ENCODE measurements around the gene TLR6. TPM values are rescaled to one million over a fixed set of nuclear protein-coding genes. Genes with fewer than 3 reads are reported as not detected.

Gene TLR6
- total and polyA plus RNA-seq, 2 experiments from 2014 or later = 0.12 TPM; not detected in 1

Other genes starting within 250 kb of the TLR6 start
- gene KLF3, start 192.6 kb downstream of the TLR6 start, total RNA-seq = 12.1 and 14.9 TPM in 2 replicates
- gene KLF3, start 192.6 kb downstream of the TLR6 start, polyA plus RNA-seq = 11.5 and 24.7 TPM in 2 replicates
- not detected in 2 replicates for gene TLR10, start 73.8 kb downstream of the TLR6 start, total RNA-seq
- gene TLR10, start 73.8 kb downstream of the TLR6 start, polyA plus RNA-seq = 0.06 TPM in 1 of 2 replicates, not detected in the other
- 0.07 and 0.30 TPM in 2 replicates for gene TLR1, start 52.0 kb downstream of the TLR6 start, total RNA-seq
- gene TLR1, start 52.0 kb downstream of the TLR6 start, polyA plus RNA-seq = 1.2 TPM in 1 of 2 replicates, not detected in the other
- 39.9 and 46.8 TPM in 2 replicates for gene FAM114A1, start 11.0 kb upstream of the TLR6 start, total RNA-seq
- gene FAM114A1, start 11.0 kb upstream of the TLR6 start, polyA plus RNA-seq = 32.2 and 33.1 TPM in 2 replicates
- not detected in 2 replicates for gene TMEM156, start 175.6 kb upstream of the TLR6 start, total RNA-seq
- not detected in 2 replicates for gene TMEM156, start 175.6 kb upstream of the TLR6 start, polyA plus RNA-seq
- 17.3 and 27.7 TPM in 2 replicates for gene KLHL5, start 205.4 kb upstream of the TLR6 start, total RNA-seq
- gene KLHL5, start 205.4 kb upstream of the TLR6 start, polyA plus RNA-seq = 20.7 and 27.4 TPM in 2 replicates